GM11168 (cell line): ENCODE data around the gene HOXD4.

Source experiments
- in situ Hi-C: fragments of 300-500 bp; cut with MboI; formaldehyde crosslinking; loops from one replicate; pipeline ENCODE4 v1.12.0; 2022; ENCODE audit warnings: low sequenced_read_pairs; ENCODE audit not compliant: unreplicated experiment

Gene HOXD4

DNA sequence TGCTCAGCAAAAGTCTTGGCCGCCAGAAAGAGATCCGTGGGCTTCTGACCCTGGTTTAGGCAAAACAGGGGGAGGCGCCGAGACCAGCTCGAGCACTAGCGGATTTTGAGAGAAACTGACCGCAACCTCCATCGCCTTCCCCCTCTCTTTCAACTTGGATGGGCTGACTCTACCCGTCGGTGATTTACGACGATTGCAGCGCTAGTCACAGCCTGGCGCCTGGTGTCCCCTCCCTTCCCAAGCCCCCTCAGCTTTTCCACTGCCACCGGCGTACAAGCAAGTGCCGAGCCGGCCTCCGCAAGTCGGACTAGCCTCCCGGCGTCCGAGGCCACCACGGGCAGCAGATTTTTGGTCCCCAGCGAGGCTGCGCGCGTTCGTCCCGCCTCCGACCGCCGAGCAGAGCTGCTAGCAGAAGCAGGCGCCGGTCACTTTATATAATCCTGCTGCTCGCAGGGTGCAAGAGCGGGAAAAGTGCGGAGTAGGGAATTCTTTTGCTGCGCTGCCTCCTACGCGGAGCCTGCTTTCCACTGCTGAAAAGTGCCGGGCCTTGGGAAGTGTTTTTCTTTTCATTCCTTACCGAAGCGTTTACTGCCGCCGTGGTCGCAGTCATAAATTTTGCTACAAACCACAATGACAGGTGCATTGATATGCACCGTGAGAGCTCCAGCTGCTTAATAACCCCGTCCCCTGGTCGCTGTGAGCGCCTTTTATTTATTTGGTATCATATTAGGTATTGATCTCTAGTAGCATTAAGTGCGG, 13.4 kb downstream of the HOXD4 start:
- in situ Hi-C loops: no loop called here

GRCh38 chr2:176165370-176166050, 14.2 kb downstream of the HOXD4 start:
- in situ Hi-C loops: no loop called here

DNA sequence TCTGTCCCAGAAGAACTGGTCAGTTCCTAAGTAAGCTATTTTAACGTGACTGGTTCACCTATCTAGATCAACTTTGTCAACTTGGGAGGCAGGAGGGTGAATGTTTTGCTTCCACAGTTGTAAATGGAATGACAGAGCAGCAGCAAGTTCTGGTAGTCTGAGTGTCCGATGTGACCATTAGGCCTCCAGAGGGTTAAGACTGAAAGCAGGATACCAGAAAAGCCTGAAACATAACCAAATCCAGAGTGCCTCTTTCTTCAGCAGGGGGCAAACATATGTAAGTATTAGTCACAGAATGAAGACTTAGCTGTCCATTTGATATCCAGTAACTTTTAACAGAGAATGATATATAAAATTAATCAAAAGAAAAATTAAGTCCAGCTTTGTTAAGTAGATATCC, 14.9 kb downstream of the HOXD4 start:
- in situ Hi-C loops: no loop called here

DNA sequence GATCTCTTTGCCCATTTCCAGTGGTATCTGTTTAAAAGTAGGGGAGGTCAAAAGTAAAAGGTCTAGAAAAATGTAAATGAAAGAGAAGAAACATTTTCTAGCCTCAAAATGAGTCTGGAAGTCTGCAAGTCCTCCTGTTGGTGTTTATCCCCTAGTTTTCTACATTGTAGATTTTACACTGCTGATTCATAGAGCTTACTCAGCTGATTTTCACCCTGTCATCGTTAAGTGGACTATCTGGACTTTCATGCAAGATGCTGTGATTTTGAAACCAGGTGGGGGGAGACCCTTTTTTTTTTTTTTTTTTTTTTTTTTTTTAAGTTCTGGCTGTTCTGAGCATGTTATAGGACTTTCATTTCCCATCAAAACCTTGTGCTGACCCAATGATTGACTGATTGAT, 16.0 kb downstream of the HOXD4 start:
- in situ Hi-C loops: no loop called here

GRCh38 chr2:176169181-176169580, 17.8 kb downstream of the HOXD4 start:
- in situ Hi-C loops: no loop called here

GRCh38 chr2:176169711-176170110, 18.4 kb downstream of the HOXD4 start:
- in situ Hi-C loops: no loop called here

DNA sequence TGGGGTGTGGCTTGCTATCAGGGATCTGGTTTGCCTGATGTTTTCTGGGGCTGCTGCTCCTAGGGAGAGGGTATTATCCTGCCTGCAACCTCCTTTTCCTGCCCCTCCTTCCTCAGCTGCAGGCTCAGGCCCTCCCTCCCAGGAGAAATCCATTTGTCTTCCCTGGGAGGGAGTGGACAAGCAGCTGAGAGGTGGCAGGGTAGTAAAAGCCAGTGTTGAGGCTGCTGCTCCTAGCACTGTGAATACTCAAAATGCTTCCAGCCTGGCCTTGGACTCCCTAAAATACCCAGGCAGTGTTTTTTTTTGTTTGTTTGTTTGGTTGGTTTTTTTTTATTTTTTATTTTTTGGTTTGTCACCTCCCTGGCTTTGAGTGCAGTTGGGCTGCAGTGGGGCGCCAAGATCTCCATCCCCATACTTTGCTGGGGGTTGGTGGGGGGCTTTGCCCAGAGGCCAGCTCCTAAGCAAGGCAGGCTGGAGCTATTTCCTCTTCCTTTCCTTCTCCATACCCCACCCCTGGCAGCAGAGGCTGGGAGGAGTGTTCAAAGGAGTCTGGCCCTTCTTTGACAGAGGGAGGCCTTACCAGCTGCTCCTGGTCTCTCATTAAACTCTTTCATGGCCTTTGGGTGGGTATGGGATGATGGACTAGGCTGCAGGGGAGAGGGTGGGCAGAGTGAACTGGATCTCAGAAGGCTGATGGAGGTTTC, 19.4 kb downstream of the HOXD4 start:
- in situ Hi-C loops: no loop called here

GRCh38 chr2:176171351-176172006, 20.1 kb downstream of the HOXD4 start:
- in situ Hi-C loops: no loop called here

GRCh38 chr2:176172007-176172894, 20.9 kb downstream of the HOXD4 start:
- in situ Hi-C loops: no loop called here

- in situ Hi-C loops: no loop called here
These were observed 21.7 kb downstream of the HOXD4 start for GRCh38 chr2:176172895-176173566.

- in situ Hi-C loops: no loop called here
These were observed 22.4 kb downstream of the HOXD4 start for GRCh38 chr2:176173567-176174381.

GRCh38 chr2:176174382-176174823, 23.1 kb downstream of the HOXD4 start:
- in situ Hi-C loops: no loop called here

DNA sequence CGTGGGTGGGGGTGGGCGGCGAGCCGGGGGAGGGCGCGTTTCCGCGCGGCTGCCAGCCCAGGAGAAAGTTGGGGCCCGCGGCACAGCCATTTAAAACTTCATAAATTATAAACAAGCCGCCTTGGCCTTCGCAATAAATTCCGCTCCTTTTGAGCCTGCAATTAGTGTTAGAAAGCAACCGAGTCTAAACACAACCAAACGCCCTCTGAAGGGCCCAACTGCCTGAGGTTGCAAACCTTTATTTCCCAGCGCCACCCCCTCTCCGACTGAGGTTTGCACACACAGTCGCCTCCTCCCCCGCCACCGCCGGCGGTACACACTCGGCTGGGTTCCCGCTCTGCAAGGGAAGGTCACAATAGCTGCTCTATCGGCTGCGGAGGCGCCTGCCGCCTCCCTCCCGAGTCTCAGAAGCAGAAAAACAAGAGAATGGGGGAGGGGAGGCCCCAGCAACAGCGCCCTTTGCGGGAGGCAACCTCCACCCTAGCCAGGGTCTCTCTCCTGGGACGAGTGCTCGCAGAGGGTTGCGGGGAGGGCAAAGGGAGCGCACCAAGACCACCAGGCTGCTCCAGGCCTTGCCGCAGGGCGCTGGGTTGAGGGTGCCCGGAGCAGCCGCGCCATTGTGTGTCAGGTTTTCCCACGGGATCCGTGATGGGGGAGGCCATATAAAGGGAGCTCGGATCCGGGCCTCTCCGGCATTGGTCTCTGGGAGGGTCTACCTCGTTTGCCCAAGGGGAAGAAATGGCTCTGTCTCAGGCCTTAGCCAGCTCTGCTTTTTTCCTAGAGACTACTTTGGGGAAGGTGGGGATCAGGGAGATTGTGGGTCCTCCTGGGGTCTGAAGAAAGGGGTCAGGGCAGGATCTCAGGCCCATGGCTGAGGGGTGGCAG, 23.7 kb downstream of the HOXD4 start:
- in situ Hi-C loops: no loop called here

DNA sequence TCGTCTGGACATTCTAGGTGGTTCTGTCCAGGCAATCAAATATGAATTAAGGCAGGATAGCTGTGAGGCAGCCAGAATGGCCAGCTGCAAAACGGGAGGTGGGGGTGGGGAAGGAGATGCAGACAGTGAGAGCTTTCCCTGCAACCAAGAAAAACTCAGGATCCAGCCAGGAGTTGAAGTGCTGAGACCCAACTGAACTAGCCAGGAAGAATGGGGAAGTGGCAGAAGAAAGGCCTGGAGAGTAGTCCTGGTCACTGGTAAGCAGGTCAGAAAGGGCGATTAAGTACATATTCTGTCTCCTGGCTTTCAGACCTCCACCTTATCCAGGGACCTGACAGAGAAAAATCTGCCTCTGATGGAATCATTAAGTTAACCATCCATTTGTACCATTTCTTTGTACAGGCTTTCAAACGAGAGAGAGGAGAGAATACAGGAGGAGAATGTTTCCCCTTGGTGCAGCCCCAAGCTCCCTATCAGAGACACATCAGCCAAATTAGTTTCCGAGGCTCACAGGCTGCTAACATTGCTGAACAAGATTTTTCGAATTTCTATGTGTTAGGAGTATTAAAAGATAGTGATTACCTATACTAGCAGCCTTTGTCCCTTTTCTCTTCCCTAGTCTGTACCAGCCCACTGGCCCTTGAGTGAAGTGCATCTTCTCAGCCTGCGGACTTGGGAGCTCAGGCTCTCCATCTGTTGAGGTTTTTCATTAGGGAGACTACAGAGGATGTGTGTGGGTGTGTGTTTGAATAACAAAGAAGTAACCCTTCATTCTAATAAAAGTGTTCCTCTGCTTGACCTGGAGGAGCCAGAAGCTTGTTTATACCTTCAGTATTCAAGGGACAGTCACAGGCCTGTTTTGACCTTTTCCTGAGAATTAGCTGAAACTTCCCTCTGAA, 24.6 kb downstream of the HOXD4 start:
- in situ Hi-C loops: no loop called here

DNA sequence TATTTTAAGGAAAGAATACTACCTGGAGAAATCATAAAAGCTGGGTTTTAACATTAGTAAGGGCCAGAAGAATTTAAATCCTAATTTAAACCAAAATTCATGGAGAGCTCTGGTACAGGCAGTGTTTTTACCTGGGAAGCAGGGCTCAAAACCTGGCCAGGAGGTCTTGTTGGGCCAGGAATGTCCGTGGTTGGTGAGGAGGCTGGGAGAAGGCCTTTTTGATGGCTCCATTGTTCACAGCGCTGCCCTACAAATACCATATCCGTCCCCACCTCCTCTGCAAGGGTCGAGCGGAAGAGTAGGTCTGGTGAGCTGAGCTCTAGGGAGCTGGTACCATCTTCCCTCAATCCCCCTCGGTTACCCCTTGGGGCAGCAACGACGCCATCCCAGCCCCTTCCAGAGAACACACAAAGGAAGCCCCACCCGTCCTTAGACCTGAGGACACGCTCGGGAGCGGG, 26.3 kb downstream of the HOXD4 start:
- in situ Hi-C loops: no loop called here

DNA sequence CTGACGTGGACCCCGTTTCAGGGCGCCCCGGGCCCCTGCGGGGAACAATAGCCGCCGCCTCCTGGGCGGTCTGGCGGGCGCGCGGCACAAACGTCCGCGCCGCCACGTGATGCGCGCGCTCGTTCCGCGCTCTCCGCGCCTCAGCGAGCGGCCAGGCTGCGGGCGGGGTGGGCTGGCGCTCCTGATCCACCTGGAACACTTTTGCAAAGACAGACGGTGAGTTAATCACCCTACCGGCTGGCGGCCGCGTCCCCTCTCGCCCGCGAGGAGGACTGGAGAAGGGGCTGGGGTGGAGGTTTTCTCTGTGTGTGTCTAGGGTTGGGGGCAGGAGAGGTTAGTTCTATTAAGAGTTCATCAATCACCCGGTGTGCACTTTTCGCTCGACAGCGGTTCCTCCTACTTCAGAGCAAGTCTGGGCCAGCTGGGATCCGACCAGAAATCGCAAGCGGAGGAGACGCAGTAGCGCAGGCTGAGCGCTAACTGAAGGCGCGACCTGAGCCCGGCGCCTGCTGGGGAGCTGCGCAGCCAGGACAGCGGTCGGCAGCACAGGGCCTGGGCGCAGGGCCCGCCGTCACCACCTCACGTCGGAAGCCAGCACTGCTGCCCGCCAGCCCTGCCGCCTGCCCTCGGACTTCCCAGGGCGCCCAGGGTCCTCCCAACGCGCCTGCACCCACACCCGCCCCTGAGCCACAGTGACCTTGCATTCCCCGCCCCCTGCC, 26.8 kb downstream of the HOXD4 start:
- in situ Hi-C loops: no loop called here
